PC-3 (cell line): ENCODE measurements around the gene MMRN2.

ENCODE experiments used
- EZH2 ChIP-seq: fragments of 300-600 bp; sonication (generic); IDR thresholded peaks from one replicate; pipeline ENCODE4 v1.6.1; 2017; ENCODE audit warnings: antibody characterized with exemption, mild to moderate bottlenecking, low read length; ENCODE audit not compliant: unreplicated experiment
- TF ChIP-seq, protein P1 (sequence below): fragments of 300-600 bp; sonication (generic); conservative IDR thresholded peaks from 2 replicates; pipeline ENCODE4 v1.5.1; 2017; ENCODE audit warnings: antibody characterized with exemption, low read depth, mild to moderate bottlenecking, low read length

DNA sequence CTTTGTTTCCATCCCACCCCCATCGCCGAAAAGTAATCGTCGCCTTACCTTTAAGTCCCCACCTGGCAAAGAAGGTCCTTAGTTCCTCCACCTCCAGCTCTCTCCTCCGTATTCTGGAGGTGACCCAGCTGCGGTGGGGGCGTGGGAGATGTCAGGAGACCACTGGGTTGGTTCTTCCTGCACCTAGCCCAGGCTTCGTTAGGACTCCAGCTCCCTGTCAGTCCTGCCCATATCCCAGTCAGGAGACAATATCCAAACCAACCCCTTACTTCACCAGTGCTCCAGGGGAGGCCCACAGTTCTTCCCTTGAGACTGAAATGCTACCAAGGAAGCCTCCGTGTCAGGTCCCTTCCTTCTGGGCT is 11.6 kb upstream of the MMRN2 start:
- TF ChIP-seq, protein P1, sequence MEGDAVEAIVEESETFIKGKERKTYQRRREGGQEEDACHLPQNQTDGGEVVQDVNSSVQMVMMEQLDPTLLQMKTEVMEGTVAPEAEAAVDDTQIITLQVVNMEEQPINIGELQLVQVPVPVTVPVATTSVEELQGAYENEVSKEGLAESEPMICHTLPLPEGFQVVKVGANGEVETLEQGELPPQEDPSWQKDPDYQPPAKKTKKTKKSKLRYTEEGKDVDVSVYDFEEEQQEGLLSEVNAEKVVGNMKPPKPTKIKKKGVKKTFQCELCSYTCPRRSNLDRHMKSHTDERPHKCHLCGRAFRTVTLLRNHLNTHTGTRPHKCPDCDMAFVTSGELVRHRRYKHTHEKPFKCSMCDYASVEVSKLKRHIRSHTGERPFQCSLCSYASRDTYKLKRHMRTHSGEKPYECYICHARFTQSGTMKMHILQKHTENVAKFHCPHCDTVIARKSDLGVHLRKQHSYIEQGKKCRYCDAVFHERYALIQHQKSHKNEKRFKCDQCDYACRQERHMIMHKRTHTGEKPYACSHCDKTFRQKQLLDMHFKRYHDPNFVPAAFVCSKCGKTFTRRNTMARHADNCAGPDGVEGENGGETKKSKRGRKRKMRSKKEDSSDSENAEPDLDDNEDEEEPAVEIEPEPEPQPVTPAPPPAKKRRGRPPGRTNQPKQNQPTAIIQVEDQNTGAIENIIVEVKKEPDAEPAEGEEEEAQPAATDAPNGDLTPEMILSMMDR, result no peak
- no peak for TF ChIP-seq EZH2
